C4-2B (cell line): ENCODE measurements around the gene MSANTD3.

Source experiments
- ZFX ChIP-seq: fragments of 450-650 bp; IDR thresholded peaks from 2 replicates; pipeline ENCODE4 v1.6.1; 2017
- TF ChIP-seq, protein P1 (sequence below): fragments of 450-650 bp; conservative IDR thresholded peaks from 2 replicates; pipeline ENCODE4 v1.5.1; 2017; ENCODE audit warnings: mild to moderate bottlenecking

DNA sequence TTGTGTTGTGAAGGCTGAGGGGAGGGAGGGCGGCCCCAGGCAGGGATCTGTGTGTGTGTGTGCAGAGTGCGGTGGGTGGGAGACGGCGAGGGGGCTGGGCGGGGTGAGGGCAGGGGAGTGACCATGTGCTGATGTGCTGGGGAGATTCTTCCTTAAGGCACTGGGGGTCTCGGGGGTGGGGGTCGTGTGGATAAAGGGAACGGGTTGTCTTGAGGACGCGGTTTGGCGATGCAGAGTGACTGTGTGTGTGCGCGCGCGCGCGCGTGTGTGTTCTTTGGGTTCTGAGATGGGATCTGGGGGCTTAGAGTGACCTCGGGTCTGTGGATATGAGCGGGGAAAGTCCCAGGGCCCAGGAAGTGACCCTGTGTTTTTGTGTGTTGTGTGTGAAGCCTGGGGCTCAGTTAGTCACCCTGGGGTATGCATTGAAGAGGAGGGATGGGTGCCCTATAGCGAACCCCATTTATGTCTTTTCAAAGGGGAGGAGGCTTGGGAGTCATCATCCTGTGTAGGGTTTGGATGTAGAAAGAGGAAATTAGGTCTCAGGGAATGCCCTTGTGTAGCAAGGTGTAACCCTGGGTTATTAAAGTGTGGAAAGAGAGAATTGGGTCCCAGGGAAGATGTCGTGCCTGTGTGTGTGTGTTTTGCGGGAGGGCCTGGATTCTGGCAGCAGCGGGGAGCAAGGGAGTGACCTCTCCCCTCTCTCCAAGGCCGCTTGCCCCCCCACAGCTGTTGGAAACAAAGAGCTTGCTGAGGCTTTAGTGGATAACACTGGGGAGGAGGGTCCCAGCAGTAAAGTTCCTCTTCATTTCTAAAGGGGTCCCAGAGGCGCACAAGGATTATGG is 47.4 kb downstream of the MSANTD3 start:
- TF ChIP-seq, protein P1, sequence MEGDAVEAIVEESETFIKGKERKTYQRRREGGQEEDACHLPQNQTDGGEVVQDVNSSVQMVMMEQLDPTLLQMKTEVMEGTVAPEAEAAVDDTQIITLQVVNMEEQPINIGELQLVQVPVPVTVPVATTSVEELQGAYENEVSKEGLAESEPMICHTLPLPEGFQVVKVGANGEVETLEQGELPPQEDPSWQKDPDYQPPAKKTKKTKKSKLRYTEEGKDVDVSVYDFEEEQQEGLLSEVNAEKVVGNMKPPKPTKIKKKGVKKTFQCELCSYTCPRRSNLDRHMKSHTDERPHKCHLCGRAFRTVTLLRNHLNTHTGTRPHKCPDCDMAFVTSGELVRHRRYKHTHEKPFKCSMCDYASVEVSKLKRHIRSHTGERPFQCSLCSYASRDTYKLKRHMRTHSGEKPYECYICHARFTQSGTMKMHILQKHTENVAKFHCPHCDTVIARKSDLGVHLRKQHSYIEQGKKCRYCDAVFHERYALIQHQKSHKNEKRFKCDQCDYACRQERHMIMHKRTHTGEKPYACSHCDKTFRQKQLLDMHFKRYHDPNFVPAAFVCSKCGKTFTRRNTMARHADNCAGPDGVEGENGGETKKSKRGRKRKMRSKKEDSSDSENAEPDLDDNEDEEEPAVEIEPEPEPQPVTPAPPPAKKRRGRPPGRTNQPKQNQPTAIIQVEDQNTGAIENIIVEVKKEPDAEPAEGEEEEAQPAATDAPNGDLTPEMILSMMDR, result no peak
- TF ChIP-seq ZFX, result no peak
